ENCODE data around the gene TMEM86B. TPM values are rescaled to one million over a fixed set of nuclear protein-coding genes. Genes with fewer than 3 reads are reported as not detected.

The TMEM86B gene
- total RNA-seq, 1 donor from 2014 or later: 0.53 TPM

DNA sequence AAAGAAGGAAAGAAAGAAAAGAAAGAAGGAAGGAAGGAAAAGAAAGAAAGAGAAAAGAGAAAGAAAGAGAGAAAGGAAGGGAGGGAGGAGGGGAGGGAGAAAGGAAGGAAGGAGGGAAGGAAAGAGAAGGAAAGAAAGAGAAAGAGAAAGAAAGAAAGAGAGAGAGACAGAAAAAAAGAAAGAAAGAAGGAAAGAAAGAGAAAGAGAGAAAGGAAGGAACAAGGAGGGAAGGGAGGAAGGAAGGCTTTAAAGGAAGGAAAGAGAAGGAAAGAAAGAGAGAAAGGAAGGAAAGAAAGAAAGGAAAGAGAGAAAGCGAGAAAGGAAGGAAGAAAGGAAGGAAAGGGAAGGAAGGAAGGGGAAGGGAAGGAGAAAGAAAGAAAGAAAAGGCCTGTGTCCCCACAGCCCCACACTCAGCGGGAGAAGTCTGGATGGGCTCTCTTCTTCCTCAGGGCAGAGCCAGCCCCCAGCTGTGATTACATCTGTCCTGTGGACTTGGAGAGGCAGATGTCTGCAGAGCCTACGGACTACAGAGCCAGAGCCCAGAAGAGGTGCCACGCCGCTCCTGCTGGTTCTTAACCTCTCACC lies 28.9 kb downstream of the TMEM86B start:
- TF ChIP-seq, protein P1, sequence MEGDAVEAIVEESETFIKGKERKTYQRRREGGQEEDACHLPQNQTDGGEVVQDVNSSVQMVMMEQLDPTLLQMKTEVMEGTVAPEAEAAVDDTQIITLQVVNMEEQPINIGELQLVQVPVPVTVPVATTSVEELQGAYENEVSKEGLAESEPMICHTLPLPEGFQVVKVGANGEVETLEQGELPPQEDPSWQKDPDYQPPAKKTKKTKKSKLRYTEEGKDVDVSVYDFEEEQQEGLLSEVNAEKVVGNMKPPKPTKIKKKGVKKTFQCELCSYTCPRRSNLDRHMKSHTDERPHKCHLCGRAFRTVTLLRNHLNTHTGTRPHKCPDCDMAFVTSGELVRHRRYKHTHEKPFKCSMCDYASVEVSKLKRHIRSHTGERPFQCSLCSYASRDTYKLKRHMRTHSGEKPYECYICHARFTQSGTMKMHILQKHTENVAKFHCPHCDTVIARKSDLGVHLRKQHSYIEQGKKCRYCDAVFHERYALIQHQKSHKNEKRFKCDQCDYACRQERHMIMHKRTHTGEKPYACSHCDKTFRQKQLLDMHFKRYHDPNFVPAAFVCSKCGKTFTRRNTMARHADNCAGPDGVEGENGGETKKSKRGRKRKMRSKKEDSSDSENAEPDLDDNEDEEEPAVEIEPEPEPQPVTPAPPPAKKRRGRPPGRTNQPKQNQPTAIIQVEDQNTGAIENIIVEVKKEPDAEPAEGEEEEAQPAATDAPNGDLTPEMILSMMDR (IDR thresholded peaks at IDR 0.05; ENCODE audit: insufficient read depth, low read length, severe bottlenecking): no peak
- no peaks in the 10 kb centered on the region for H3K36me3 ChIP-seq (ENCODE audit: control insufficient read depth, insufficient read depth, low read length)
- FAIRE-seq (no peak), DNase-seq (ENCODE audit: low read depth) (no peak)
- no peaks in the 10 kb centered on the region for H3K27me3 ChIP-seq (ENCODE audit: control insufficient read depth, insufficient read depth, low read length)
- no peak overlapping the region for H3K4me3 ChIP-seq (ENCODE audit: low read depth, low read length)

DNA sequence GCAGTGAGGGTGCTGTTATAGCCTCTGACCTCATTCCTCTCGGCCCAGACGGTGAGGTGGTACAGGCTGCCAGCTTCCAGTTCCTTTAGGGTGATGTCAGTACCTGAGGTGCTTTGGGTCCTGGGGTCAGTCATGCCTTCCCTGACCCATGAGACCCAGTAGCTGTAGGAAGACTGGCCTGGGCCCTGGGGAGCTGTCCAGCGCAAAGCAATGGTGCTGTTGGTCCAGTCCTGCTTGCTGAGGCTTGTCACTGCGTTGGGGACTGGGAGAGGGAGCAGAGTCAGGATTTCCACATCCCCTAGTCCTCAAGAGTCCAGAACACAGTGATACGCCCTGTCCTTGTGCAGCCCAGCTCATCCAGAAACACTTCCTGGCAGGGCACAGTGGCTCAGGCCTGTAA lies 29.9 kb downstream of the TMEM86B start:
- Histone ChIP-seq H3K4me3 (ENCODE audit: low read depth, low read length) (no peak overlapping the region), H3K36me3 (ENCODE audit: control insufficient read depth, insufficient read depth, low read length) (no peaks in the 10 kb centered on the region), H3K27me3 (ENCODE audit: control insufficient read depth, insufficient read depth, low read length) (no peaks in the 10 kb centered on the region)
- FAIRE-seq: no peak
- DNase-seq (ENCODE audit: low read depth): peak; percentile 17
- TF ChIP-seq, protein P1 (IDR thresholded peaks at IDR 0.05; ENCODE audit: insufficient read depth, low read length, severe bottlenecking): no peak

DNA sequence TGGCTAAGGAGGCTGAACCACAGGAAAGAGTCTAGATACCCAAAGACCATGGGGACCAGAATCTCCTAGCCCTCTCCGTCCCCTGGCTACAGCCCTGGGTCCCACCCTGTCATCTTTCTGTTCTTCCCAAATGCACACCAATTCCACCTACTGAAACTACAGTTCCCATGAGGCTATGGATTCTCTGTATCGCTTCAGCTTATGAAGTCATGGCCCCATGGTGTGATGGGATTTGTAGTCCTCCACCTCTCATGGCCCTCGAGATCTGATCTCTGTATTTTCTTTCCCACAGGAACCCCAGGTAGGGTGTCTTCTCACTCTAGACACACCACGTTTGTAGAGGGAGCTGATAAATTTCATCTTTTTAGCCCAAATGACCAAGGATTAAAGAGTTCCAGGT lies 31.0 kb downstream of the TMEM86B start:
- Histone ChIP-seq H3K4me3 (ENCODE audit: low read depth, low read length) (no peak overlapping the region), H3K36me3 (ENCODE audit: control insufficient read depth, insufficient read depth, low read length) (no peaks in the 10 kb centered on the region), H3K27me3 (ENCODE audit: control insufficient read depth, insufficient read depth, low read length) (no peaks in the 10 kb centered on the region)
- DNase-seq (ENCODE audit: low read depth) (no peak), FAIRE-seq (no peak)
- TF ChIP-seq, protein P1 (IDR thresholded peaks at IDR 0.05; ENCODE audit: insufficient read depth, low read length, severe bottlenecking): no peak

DNA sequence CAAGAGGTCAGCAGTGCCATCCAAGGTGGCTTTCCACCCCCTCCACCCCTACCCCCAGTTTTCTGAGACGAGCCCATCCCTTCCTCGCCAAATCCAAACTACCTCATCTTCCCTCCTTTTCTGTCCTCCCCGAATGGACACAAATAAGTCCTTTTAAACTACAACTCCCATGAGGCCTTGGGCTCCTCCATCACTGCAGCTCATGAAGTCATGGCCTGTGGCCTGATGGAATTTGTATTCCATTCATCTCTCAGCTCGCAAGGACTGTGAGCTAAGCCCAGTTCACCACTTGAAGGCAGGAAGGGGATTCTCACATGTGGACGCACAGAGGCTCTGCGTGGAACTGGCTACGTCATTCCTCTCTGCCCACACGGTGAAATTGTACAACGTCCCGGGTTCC lies 31.8 kb downstream of the TMEM86B start:
- TF ChIP-seq, protein P1 (IDR thresholded peaks at IDR 0.05; ENCODE audit: insufficient read depth, low read length, severe bottlenecking): no peak
- Histone ChIP-seq H3K27me3 (ENCODE audit: control insufficient read depth, insufficient read depth, low read length) (no peaks in the 10 kb centered on the region), H3K36me3 (ENCODE audit: control insufficient read depth, insufficient read depth, low read length) (no peaks in the 10 kb centered on the region), H3K4me3 (ENCODE audit: low read depth, low read length) (no peak overlapping the region)
- no peak for FAIRE-seq
- DNase-seq (ENCODE audit: low read depth): no peak

DNA sequence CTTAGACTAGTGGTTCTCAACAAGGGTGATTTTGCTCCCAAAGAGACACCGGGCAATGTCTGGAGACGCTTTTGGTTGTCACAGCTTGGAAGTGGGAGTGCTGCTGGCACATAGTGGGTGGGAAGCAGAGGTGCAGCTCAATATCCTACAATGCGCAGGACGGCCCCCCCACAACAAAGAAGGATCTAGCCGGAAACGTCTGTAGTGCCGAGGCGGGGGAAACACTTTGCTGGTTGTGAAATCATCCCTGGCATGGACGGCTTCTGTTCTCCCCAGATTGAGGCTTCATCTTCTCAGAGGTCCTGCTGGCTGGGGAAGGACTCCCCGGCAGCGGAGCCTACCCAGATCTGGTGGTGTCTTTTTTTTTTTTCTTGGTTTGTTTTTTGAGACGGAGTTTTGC lies 35.1 kb downstream of the TMEM86B start:
- Histone ChIP-seq H3K36me3 (ENCODE audit: control insufficient read depth, insufficient read depth, low read length) (no peaks in the 10 kb centered on the region), H3K27me3 (ENCODE audit: control insufficient read depth, insufficient read depth, low read length) (no peaks in the 10 kb centered on the region), H3K4me3 (ENCODE audit: low read depth, low read length) (no peak overlapping the region)
- TF ChIP-seq, protein P1 (IDR thresholded peaks at IDR 0.05; ENCODE audit: insufficient read depth, low read length, severe bottlenecking): no peak
- DNase-seq (ENCODE audit: low read depth): no peak
- FAIRE-seq: no peak

DNA sequence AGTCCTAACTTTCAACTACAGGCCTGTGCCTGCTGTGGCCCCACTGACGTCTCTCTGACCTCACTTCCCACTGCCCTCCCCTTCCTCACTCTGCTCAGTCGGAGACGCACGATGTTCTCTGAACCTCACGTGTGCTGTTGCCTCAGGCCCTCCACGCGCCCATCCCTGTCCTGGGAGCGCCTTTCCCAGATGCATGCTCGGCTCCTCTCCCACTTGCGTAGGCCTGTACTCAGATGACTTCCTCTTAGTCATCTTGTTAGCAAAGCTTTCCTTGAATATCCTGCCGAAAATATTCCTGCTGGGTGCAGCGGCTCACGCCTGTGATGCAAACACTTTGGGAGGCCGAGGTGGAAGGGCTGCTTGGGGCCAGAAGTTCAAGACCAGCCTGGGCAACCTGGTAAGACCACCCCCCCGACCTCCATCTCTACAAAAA lies 39.1 kb downstream of the TMEM86B start:
- DNase-seq (ENCODE audit: low read depth): peak; percentile 99
- FAIRE-seq: peak; percentile 91
- TF ChIP-seq, protein P1 (IDR thresholded peaks at IDR 0.05; ENCODE audit: insufficient read depth, low read length, severe bottlenecking): no peak
- no peaks in the 10 kb centered on the region for H3K36me3 ChIP-seq (ENCODE audit: control insufficient read depth, insufficient read depth, low read length)
- no peaks in the 10 kb centered on the region for H3K27me3 ChIP-seq (ENCODE audit: control insufficient read depth, insufficient read depth, low read length)
- no peak overlapping the region for H3K4me3 ChIP-seq (ENCODE audit: low read depth, low read length)
